H9 (cell line): ENCODE results near the gene NBPF11. TPM values are rescaled to one million over a fixed set of nuclear protein-coding genes. Genes with fewer than 3 reads are reported as not detected.
"Not testable (repeated sequence)": the region's sequence is repeated elsewhere in the genome, so short reads cannot be mapped to it uniquely, and the experiment has no call there.

Source experiments
- DNase-seq: peaks from one replicate; pipeline ENCODE4 v3.0.0-alpha.2; 2017
- H2AFZ ChIP-seq: one replicate; pipeline ENCODE4 v1.6.1; 2013; ENCODE audit warnings: mild to moderate bottlenecking, low read length, control low read depth, moderate library complexity
- H2AK5ac ChIP-seq: 2 replicates; pipeline ENCODE4 v1.6.1; 2013; ENCODE audit warnings: low read length, control low read depth, mixed read lengths; ENCODE audit not compliant: insufficient read length
- H2BK120ac ChIP-seq: one replicate; pipeline ENCODE4 v1.6.1; 2013; ENCODE audit warnings: low read depth, mild to moderate bottlenecking, low read length, control low read depth, inconsistent platforms; ENCODE audit not compliant: poor library complexity, severe bottlenecking
- H2BK12ac ChIP-seq: 2 replicates; pipeline ENCODE4 v1.6.1; 2013; ENCODE audit warnings: low read length, control low read depth, mixed read lengths, low read depth; ENCODE audit not compliant: insufficient read length
- H2BK15ac ChIP-seq: 2 replicates; pipeline ENCODE4 v1.6.1; 2013; ENCODE audit warnings: low read depth, low read length, control low read depth
- H2BK20ac ChIP-seq: one replicate; pipeline ENCODE4 v1.6.1; 2013; ENCODE audit warnings: low read depth, mild to moderate bottlenecking, low read length, control low read depth, inconsistent platforms; ENCODE audit not compliant: poor library complexity, severe bottlenecking
- H2BK5ac ChIP-seq: 2 replicates; pipeline ENCODE4 v1.6.1; 2013; ENCODE audit warnings: low read length, control low read depth, mixed read lengths; ENCODE audit not compliant: insufficient read length
- H3K14ac ChIP-seq: 2 replicates; pipeline ENCODE4 v1.6.1; 2013; ENCODE audit warnings: low read length, control low read depth; ENCODE audit not compliant: insufficient read depth
- H3K18ac ChIP-seq: 2 replicates; pipeline ENCODE4 v1.6.1; 2013; ENCODE audit warnings: low read depth, mild to moderate bottlenecking, mixed read lengths, low read length, control low read depth; ENCODE audit not compliant: insufficient read length
- H3K23ac ChIP-seq: 2 replicates; pipeline ENCODE4 v1.6.1; 2013; ENCODE audit warnings: low read length, control low read depth, mixed read lengths, low read depth; ENCODE audit not compliant: insufficient read length
- H3K23me2 ChIP-seq: 2 replicates; pipeline ENCODE4 v1.6.1; 2013; ENCODE audit warnings: low read depth, mild to moderate bottlenecking, mixed read lengths, low read length, control low read depth; ENCODE audit not compliant: insufficient read length, poor library complexity, severe bottlenecking
- H3K27ac ChIP-seq: 2 replicates; pipeline ENCODE4 v1.5.1; 2013; ENCODE audit warnings: low read length, control low read depth, mixed read lengths, low read depth; ENCODE audit not compliant: insufficient read length
- H3K27me3 ChIP-seq: 2 replicates; pipeline ENCODE4 v1.6.1; 2013; ENCODE audit warnings: low read length, control low read depth, inconsistent platforms; ENCODE audit not compliant: insufficient read depth
- H3K4ac ChIP-seq: 2 replicates; pipeline ENCODE4 v1.6.1; 2013; ENCODE audit warnings: low read depth, mild to moderate bottlenecking, control low read depth, inconsistent platforms, low read length, moderate library complexity
- H3K4me1 ChIP-seq: 2 replicates; pipeline ENCODE4 v1.6.1; 2013; ENCODE audit warnings: low read length, control low read depth, inconsistent platforms; ENCODE audit not compliant: insufficient read depth
- H3K4me2 ChIP-seq: 2 replicates; pipeline ENCODE4 v1.6.1; 2013; ENCODE audit warnings: low read length, control low read depth, mixed read lengths; ENCODE audit not compliant: insufficient read length, insufficient read depth
- H3K56ac ChIP-seq: 2 replicates; pipeline ENCODE4 v1.6.1; 2013; ENCODE audit warnings: low read depth, mild to moderate bottlenecking, mixed read lengths, low read length, control low read depth; ENCODE audit not compliant: insufficient read length
- H3K79me1 ChIP-seq: 2 replicates; pipeline ENCODE4 v1.6.1; 2013; ENCODE audit warnings: low read depth, mild to moderate bottlenecking, moderate library complexity, low read length, control low read depth, inconsistent platforms; ENCODE audit not compliant: insufficient read depth, poor library complexity, severe bottlenecking
- H3K79me2 ChIP-seq: 2 replicates; pipeline ENCODE4 v1.6.1; 2013; ENCODE audit warnings: low read length, control low read depth, inconsistent platforms; ENCODE audit not compliant: insufficient read depth
- H3K9ac ChIP-seq: 2 replicates; pipeline ENCODE4 v1.6.1; 2013; ENCODE audit warnings: low read length, control low read depth, mixed read lengths; ENCODE audit not compliant: insufficient read length; ENCODE audit errors: extremely low read depth
- H3K9me3 ChIP-seq: one replicate; pipeline ENCODE4 v1.6.1; 2013; ENCODE audit warnings: low read depth, low read length, inconsistent platforms; ENCODE audit not compliant: control insufficient read depth
- H3T11ph ChIP-seq: one replicate; pipeline ENCODE4 v1.6.1; 2013; ENCODE audit warnings: mild to moderate bottlenecking, low read length, control low read depth, inconsistent platforms
- H4K20me1 ChIP-seq: one replicate; pipeline ENCODE4 v1.6.1; 2013; ENCODE audit not compliant: control insufficient read depth, insufficient read length, insufficient read depth
- H4K5ac ChIP-seq: 2 replicates; pipeline ENCODE4 v1.6.1; 2013; ENCODE audit warnings: low read depth, mild to moderate bottlenecking, mixed read lengths, low read length, control low read depth; ENCODE audit not compliant: insufficient read length
- H4K8ac ChIP-seq: replicated peaks from 2 replicates; pipeline ENCODE4 v1.6.1; 2013; ENCODE audit warnings: low read length, control low read depth, mixed read lengths, low read depth; ENCODE audit not compliant: insufficient read length
- H4K91ac ChIP-seq: 2 replicates; pipeline ENCODE4 v1.6.1; 2013; ENCODE audit warnings: low read depth, mild to moderate bottlenecking, moderate library complexity, mixed read lengths, low read length, control low read depth; ENCODE audit not compliant: insufficient read length
- H3K27ac Mint-ChIP-seq, 3 experiments: 2 replicates in 2 of 3; 3 replicates in 1 of 3; pipeline ENCODE4 v1.8.0; 2020 to 2021; ENCODE audit warnings: mixed read lengths in 3 of 3, mild to moderate bottlenecking in 1 of 3, moderate library complexity in 1 of 3
- H3K27me3 Mint-ChIP-seq: 2 replicates; pipeline ENCODE4 v1.8.0; 2021; ENCODE audit warnings: low read depth, mild to moderate bottlenecking, moderate library complexity, mixed read lengths
- H3K36me3 Mint-ChIP-seq, 3 experiments: 2 replicates in 2 of 3; 3 replicates in 1 of 3; pipeline ENCODE4 v1.8.0; 2020 to 2021; ENCODE audit warnings: low read depth in 3 of 3, mixed read lengths in 3 of 3; ENCODE audit not compliant: insufficient read depth in 1 of 3
- H3K4me1 Mint-ChIP-seq, 2 experiments: 2 replicates each; pipeline ENCODE4 v1.8.0; 2020; ENCODE audit warnings: mixed read lengths in 2 of 2
- H3K4me3 Mint-ChIP-seq, 2 experiments: 2 replicates in 1 of 2; 3 replicates in 1 of 2; pipeline ENCODE4 v1.8.0; 2020 to 2021; ENCODE audit warnings: mild to moderate bottlenecking in 2 of 2, mixed read lengths in 2 of 2, moderate library complexity in 1 of 2
- H3K9me3 Mint-ChIP-seq, 2 experiments: 2 replicates in 1 of 2; 3 replicates in 1 of 2; pipeline ENCODE4 v1.8.0; 2020; ENCODE audit warnings: mild to moderate bottlenecking in 2 of 2, mixed read lengths in 2 of 2, moderate library complexity in 1 of 2
- WGBS: extraction: QIAGEN DNeasy Blood & Tissue Kit; methylation state at CpG from one replicate; pipeline ENCODE4 v1.1.7; 2013; ENCODE audit warnings: missing lambda C conversion rate, low lambda C conversion rate, mixed read lengths; ENCODE audit not compliant: insufficient read length; ENCODE audit errors: extremely low coverage; 5-methylcytosine and 5-hydroxymethylcytosine counted together
- total RNA-seq: library from RNA; stranded (reverse); gene quantifications from 2 replicates; pipeline ENCODE4 v1.2.1, GENCODE V29; 2021

Gene NBPF11
- total RNA-seq, 1 experiment from 2014 or later, result 9.2 TPM

DNA sequence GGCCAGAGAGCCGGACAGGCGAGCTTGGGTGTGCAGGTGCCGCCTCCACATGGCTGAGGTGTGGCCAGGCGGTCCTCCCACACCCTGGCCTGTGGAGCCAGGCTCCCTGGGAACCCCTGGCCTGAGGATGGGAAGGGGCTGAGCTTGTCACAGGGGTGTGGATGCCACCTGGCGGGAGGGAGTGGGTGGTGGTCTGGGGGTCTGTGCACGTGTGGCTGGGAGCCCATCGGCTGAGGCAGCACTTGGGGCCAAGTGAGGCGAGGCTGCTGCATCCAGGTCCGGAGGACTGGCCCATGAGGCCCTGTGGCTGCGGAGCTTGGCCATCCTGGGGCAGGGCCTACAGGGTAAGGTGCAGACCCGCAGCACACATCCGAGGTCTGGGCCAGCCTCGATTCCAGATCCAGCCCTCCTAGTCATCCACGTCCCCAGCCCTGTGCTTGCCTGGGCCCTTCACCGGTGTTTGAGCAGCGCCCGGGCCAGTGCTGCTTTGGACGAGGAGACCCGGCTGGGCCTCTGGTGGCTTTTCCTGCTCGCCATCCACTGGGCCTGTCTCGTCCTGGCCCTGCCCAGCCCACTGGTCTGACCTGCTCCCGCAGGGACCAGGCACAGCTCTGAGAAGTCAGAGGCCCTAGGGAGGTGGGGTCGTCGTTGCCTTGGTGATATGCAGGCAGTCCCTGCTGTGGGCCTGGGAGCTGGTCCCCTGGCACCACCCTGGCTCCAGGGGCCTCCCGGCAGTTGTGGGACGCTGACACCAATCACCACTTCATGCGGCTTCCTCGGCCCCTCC is 4.8 kb downstream of the NBPF11 start:
- not testable (repeated sequence) for H3K23me2 ChIP-seq, H3K79me2 ChIP-seq, H4K8ac ChIP-seq, H2BK20ac ChIP-seq, H3K4me2 ChIP-seq, H4K91ac ChIP-seq, H2AFZ ChIP-seq, H3K4me1 ChIP-seq, H3K36me3 Mint-ChIP-seq, H2BK5ac ChIP-seq, H3K79me1 ChIP-seq, H3K4me3 Mint-ChIP-seq, H3K4me1 Mint-ChIP-seq, H2AK5ac ChIP-seq, H3K27ac Mint-ChIP-seq, H2BK120ac ChIP-seq, H3K18ac ChIP-seq, H3T11ph ChIP-seq, H3K14ac ChIP-seq, H3K27me3 ChIP-seq, H4K5ac ChIP-seq, H2BK12ac ChIP-seq, H3K56ac ChIP-seq, H3K27ac ChIP-seq, H3K4ac ChIP-seq, H2BK15ac ChIP-seq, H4K20me1 ChIP-seq, H3K9me3 ChIP-seq, H3K27me3 Mint-ChIP-seq, H3K23ac ChIP-seq, H3K9ac ChIP-seq, H3K9me3 Mint-ChIP-seq
- no CpG with 5 or more reads among the region's 28 CpGs for WGBS
- peak; percentile 23 for DNase-seq

DNA sequence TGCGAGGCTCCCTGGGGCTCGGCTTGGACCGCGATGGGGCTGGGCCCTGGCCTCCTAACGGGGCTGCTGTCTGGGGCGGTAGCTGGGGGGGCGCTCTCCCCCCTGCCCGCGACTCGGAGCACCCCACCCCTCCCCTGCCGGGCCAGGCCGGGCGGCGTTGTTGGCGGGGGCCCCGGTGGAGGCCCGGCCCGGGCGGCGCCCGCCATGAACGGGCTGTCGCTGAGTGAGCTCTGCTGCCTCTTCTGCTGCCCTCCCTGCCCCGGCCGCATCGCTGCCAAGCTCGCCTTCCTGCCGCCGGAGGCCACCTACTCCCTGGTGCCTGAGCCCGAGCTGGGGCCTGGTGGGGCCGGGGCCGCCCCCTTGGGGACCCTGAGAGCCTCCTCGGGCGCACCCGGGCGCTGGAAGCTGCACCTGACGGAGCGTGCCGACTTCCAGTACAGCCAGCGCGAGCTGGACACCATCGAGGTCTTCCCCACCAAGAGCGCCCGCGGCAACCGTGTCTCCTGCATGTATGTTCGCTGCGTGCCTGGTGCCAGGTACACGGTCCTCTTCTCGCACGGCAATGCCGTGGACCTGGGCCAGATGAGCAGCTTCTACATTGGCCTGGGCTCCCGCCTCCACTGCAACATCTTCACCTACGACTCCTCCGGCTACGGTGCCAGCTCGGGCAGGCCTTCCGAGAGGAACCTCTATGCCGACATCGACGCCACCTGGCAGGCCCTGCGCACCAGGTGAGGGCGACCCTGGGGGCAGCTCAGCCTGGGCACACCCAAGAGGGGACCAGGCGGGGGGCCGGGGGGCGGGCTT is 5.7 kb downstream of the NBPF11 start:
- H2BK12ac ChIP-seq, H3K4me3 Mint-ChIP-seq, H3K9ac ChIP-seq, H2AK5ac ChIP-seq, H2BK120ac ChIP-seq, H3K79me2 ChIP-seq, H3K4me1 Mint-ChIP-seq, H3K27me3 ChIP-seq, H3K14ac ChIP-seq, H3K23me2 ChIP-seq, H3K23ac ChIP-seq, H3K9me3 Mint-ChIP-seq, H3K4me1 ChIP-seq, H3K56ac ChIP-seq, H4K91ac ChIP-seq, H3K36me3 Mint-ChIP-seq, H3T11ph ChIP-seq, H3K79me1 ChIP-seq, H3K4ac ChIP-seq, H3K4me2 ChIP-seq, H4K8ac ChIP-seq, H2BK20ac ChIP-seq, H3K27me3 Mint-ChIP-seq, H3K27ac Mint-ChIP-seq, H3K18ac ChIP-seq, H2AFZ ChIP-seq, H4K5ac ChIP-seq, H3K9me3 ChIP-seq, H4K20me1 ChIP-seq, H3K27ac ChIP-seq, H2BK5ac ChIP-seq, H2BK15ac ChIP-seq: not testable (repeated sequence)
- WGBS, result no CpG with 5 or more reads among the region's 66 CpGs
- peak; percentile 24 for DNase-seq
